ENCODE data around the gene TEX29. TPM values are rescaled to one million over a fixed set of nuclear protein-coding genes. Genes with fewer than 3 reads are reported as not detected.

Gene TEX29
- total RNA-seq, 3 donors from 2014 or later: 0.64 TPM; not detected in 2

DNA sequence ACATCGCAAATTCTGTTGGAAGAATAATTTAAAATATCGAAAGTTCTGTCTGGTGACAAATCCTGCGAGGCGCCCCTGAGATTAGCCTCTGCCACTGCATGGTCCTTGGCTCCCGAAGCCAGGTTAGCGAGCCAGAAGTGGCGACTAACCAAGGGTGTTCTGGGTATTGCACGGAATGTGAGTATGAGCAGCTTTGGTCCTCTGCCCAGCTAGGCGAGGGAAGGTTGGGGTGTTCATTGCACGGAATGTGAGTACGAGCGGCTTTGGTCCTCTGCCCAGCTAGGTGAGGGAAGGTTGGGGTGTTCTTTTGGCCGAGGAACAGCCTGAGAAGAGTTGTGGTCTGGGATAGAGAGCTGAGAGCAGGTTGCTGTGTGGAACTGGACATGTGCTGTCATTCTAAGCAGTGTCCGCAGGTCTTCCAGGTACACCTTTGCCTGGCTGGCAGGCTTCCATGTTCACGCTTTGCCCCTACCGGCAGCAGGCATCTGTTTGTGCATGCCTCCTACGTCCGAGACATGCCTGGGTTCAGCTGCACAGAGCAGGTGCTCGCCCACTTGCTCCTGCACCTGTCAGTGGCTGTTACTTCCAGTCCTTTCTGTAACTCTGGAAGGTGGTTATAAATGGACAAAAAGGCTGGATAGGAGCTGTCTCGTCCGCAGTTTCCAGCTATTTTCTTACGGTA is 18.3 kb upstream of the TEX29 start:
- H3K27ac ChIP-seq: no peak overlapping the region
- no peaks in the 10 kb centered on the region for H3K27me3 ChIP-seq
- no peaks in the 10 kb centered on the region for H3K9me3 ChIP-seq
- H3K4me1 ChIP-seq: no peaks in the 10 kb centered on the region
- TF ChIP-seq, protein P1, sequence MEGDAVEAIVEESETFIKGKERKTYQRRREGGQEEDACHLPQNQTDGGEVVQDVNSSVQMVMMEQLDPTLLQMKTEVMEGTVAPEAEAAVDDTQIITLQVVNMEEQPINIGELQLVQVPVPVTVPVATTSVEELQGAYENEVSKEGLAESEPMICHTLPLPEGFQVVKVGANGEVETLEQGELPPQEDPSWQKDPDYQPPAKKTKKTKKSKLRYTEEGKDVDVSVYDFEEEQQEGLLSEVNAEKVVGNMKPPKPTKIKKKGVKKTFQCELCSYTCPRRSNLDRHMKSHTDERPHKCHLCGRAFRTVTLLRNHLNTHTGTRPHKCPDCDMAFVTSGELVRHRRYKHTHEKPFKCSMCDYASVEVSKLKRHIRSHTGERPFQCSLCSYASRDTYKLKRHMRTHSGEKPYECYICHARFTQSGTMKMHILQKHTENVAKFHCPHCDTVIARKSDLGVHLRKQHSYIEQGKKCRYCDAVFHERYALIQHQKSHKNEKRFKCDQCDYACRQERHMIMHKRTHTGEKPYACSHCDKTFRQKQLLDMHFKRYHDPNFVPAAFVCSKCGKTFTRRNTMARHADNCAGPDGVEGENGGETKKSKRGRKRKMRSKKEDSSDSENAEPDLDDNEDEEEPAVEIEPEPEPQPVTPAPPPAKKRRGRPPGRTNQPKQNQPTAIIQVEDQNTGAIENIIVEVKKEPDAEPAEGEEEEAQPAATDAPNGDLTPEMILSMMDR (IDR thresholded peaks at IDR 0.05): no peak
- TF ChIP-seq POLR2AphosphoS5 (IDR thresholded peaks at IDR 0.05) (no peak), POLR2A (IDR thresholded peaks at IDR 0.05) (no peak)
- H3K4me3 ChIP-seq: no peak overlapping the region
- no peak for DNase-seq (ENCODE audit: low spot score in 2 of 2)
- H3K36me3 ChIP-seq: peaks cover 11% of the 10 kb centered on the region
- intact Hi-C loops (cut with DNase I; ENCODE audit: low total_unique reads): no loop called here

DNA sequence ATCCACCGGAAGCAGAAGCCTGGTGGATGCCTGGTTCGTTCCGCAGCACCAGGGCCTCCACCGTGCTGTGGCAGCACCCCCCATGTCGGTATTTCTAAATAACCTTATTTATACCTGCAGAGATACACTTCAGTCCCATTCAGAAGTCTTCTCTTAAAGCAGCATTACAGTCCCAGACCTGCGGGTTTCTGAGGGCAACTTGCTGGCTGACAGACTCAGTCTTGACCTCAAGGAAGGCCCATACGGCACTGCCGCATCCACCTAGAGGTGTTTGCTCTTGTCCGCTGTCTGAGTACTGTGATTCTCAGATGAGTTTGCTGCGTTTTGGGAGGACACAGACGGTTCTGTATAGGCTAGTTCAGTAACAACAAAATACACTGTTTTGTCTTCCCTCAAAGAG is 16.9 kb upstream of the TEX29 start:
- no peaks in the 10 kb centered on the region for H3K4me1 ChIP-seq
- no peak overlapping the region for H3K27ac ChIP-seq
- intact Hi-C loops (cut with DNase I; ENCODE audit: low total_unique reads): no loop called here
- H3K4me3 ChIP-seq: no peak overlapping the region
- DNase-seq (ENCODE audit: low spot score in 2 of 2): no peak
- no peak for TF ChIP-seq POLR2AphosphoS5 (IDR thresholded peaks at IDR 0.05)
- TF ChIP-seq, protein P1 (IDR thresholded peaks at IDR 0.05): no peak
- TF ChIP-seq POLR2A (IDR thresholded peaks at IDR 0.05): no peak
- H3K27me3 ChIP-seq: no peaks in the 10 kb centered on the region
- H3K9me3 ChIP-seq: no peaks in the 10 kb centered on the region
- peaks cover 11% of the 10 kb centered on the region for H3K36me3 ChIP-seq

DNA sequence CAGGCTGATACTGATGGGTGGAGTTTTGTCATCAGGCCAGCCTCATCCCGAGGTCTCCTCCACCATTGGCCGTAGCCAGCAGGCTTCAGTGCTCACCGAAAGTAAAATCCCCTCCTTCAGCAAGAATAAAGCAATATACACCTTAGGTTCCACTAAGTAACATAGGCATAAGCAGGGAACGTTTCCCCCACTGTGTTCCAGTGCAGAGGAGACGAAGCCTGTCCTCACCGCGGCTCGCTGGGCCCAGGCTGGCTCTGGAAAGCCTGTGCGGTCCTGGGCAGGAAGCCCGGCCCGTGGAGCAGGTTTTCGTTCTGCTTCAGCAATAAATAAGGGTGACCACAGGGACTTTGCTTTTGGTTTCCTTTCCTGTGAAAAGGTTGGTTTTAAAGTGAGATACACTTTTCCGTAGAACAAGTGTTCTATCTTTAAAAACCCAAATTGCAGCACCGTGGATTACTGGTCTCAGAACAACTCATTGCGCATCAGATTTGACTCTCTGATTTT is 16.3 kb upstream of the TEX29 start:
- Histone ChIP-seq H3K4me1 (no peaks in the 10 kb centered on the region), H3K9me3 (no peaks in the 10 kb centered on the region), H3K4me3 (no peak overlapping the region), H3K27me3 (no peaks in the 10 kb centered on the region), H3K27ac (no peak overlapping the region), H3K36me3 (peaks cover 11% of the 10 kb centered on the region)
- DNase-seq (ENCODE audit: low spot score in 2 of 2): no peak
- intact Hi-C loops (cut with DNase I; ENCODE audit: low total_unique reads): no loop called here
- no peak for TF ChIP-seq POLR2A (IDR thresholded peaks at IDR 0.05)
- TF ChIP-seq, protein P1 (IDR thresholded peaks at IDR 0.05): no peak
- no peak for TF ChIP-seq POLR2AphosphoS5 (IDR thresholded peaks at IDR 0.05)

DNA sequence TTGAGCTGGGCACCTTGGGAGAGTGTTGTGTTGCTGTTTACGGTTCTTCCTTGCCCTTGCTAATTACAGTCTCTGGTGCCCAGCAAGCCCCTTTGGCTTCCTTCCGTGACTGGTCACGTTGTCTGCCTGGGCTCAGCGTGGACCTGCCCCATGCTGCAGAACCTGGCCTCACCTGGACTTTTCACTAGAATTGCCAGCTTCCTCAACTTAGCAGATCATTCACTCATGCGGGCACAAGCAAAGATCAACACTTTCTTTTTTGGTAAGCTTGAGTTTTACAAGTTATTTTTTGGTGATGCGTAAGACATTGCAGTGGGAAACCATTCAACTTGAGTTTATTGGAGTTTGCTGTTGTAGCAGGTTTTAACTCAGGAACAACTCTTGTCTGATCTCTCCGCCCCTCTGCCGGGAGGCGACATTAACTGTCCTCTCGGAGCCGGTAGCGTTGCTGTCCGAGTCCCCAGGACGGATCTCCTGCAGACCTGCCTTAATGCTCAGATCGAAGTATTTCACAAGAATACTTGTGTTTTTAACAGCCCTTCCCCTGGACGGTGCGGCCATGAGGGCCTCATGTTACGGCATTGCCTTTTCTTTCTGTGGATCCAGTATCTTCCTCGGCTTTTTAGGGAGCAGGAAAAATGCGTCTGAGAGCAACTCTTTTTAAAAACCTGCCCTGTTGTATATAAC is 15.7 kb upstream of the TEX29 start:
- no peaks in the 10 kb centered on the region for H3K9me3 ChIP-seq
- no peaks in the 10 kb centered on the region for H3K4me1 ChIP-seq
- intact Hi-C loops (cut with DNase I; ENCODE audit: low total_unique reads): no loop called here
- no peak overlapping the region for H3K27ac ChIP-seq
- H3K36me3 ChIP-seq: peaks cover 11% of the 10 kb centered on the region
- DNase-seq (ENCODE audit: low spot score in 2 of 2): no peak
- TF ChIP-seq POLR2A (IDR thresholded peaks at IDR 0.05): no peak
- TF ChIP-seq POLR2AphosphoS5 (IDR thresholded peaks at IDR 0.05): no peak
- TF ChIP-seq, protein P1 (IDR thresholded peaks at IDR 0.05): no peak
- no peaks in the 10 kb centered on the region for H3K27me3 ChIP-seq
- H3K4me3 ChIP-seq: no peak overlapping the region

DNA sequence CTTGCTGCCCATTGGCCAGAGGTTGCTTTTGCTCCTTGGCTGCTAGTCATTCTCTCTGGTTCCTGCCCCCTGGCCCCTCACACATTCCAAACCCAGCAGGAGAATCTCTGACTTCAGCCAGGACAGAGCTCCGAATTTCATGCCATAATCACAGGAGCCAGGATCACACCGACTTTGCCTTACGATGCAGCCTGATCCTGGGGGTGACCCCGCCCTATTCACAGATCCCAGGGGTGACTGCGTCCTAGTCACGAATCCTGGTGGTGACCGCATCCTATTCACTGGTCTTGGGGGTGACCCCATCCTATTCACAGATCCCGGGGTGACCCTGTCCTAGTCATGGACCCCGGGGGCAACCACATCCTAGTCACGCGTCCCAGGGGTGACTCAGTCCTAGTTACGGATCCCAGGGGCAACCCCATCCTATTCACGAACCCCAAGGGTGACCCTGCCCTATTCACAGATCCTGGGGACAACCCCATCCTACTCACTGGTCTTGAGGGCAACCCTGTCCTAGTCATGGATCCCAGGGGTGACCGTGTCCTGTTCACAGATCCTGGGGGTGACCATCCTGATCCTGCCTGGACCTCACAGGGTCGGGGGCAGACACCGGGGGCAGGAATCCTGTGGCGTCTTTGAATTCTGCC is 7.4 kb upstream of the TEX29 start:
- H3K4me3 ChIP-seq: no peak overlapping the region
- peaks cover 16 to 19% of the 10 kb centered on the region in 2 donors for H3K9me3 ChIP-seq
- H3K27ac ChIP-seq: no peak overlapping the region
- H3K36me3 ChIP-seq: no peaks in the 10 kb centered on the region
- H3K27me3 ChIP-seq: no peaks in the 10 kb centered on the region
- no peaks in the 10 kb centered on the region for H3K4me1 ChIP-seq
- TF ChIP-seq, protein P1 (IDR thresholded peaks at IDR 0.05): no peak
- no peak for TF ChIP-seq POLR2A (IDR thresholded peaks at IDR 0.05)
- no peak for TF ChIP-seq POLR2AphosphoS5 (IDR thresholded peaks at IDR 0.05)
- no peak for DNase-seq (ENCODE audit: low spot score in 2 of 2)
- intact Hi-C loops (cut with DNase I; ENCODE audit: low total_unique reads): no loop called here
